ENCODE measurements around the gene NBAS. TPM values are rescaled to one million over a fixed set of nuclear protein-coding genes. Genes with fewer than 3 reads are reported as not detected.

NBAS gene
- total RNA-seq, 4 donors from 2014 or later: 22.8 to 32.0 (median 23.7) TPM

- Histone ChIP-seq H3K27me3 (no peaks in the 10 kb centered on the region), H3K9me3 (no peaks in the 10 kb centered on the region), H3K4me3 (peak overlapping the region; percentile 76 to 100 (median 86)), H3K27ac (peak overlapping the region; percentile 88 to 96 (median 94)), H3K36me3 (peaks cover 9 to 17% (median 10%) of the 10 kb centered on the region in 3 donors), H3K4me1 (peaks cover 7 to 33% (median 14%) of the 10 kb centered on the region in 3 donors)
- TF ChIP-seq POLR2A (IDR thresholded peaks at IDR 0.05): no peak
- TF ChIP-seq CTCF (IDR thresholded peaks at IDR 0.05): no peak
- intact Hi-C loops (cut with DNase I): no loop called here
- WGBS, 2 donors: 25 to 30% methylated on average over 4 of the region's 7 CpGs
- DNase-seq: no peak
These were observed 30.2 kb upstream of the NBAS start for GRCh38 chr2:15591373-15591691.

GRCh38 chr2:15588329-15588919 lies 27.3 kb upstream of the NBAS start:
- intact Hi-C loops (cut with DNase I): no loop called here
- H3K36me3 ChIP-seq: no peaks in the 10 kb centered on the region
- 14 to 31% methylated on average over 4 of the region's 4 CpGs for WGBS, 2 donors
- no peak overlapping the region for H3K27ac ChIP-seq
- peaks cover 7 to 18% (median 13%) of the 10 kb centered on the region in 3 donors for H3K4me1 ChIP-seq
- H3K4me3 ChIP-seq: no peak overlapping the region
- H3K9me3 ChIP-seq: no peaks in the 10 kb centered on the region
- H3K27me3 ChIP-seq: no peaks in the 10 kb centered on the region
- no peak for DNase-seq
- TF ChIP-seq POLR2A (IDR thresholded peaks at IDR 0.05) (no peak), CTCF (IDR thresholded peaks at IDR 0.05) (peak in 5 of 6 experiments; percentile 40 to 60 (median 49))

- Histone ChIP-seq H3K27ac (no peak overlapping the region), H3K4me3 (no peak overlapping the region), H3K27me3 (peaks cover 0 to 4% (median 0%) of the 10 kb centered on the region in 4 donors), H3K36me3 (no peaks in the 10 kb centered on the region), H3K4me1 (no peaks in the 10 kb centered on the region), H3K9me3 (no peaks in the 10 kb centered on the region)
- no peak for TF ChIP-seq POLR2A (IDR thresholded peaks at IDR 0.05)
- TF ChIP-seq CTCF (IDR thresholded peaks at IDR 0.05): no peak
- intact Hi-C loops (cut with DNase I): no loop called here
- DNase-seq: no peak
- 77 to 100% methylated on average over 1 to 2 of the region's 2 CpGs for WGBS, 2 donors
These were observed 23.8 kb upstream of the NBAS start for GRCh38 chr2:15584767-15585469.

GRCh38 chr2:15584316-15584715 lies 23.2 kb upstream of the NBAS start:
- Histone ChIP-seq H3K36me3 (no peaks in the 10 kb centered on the region), H3K4me1 (no peaks in the 10 kb centered on the region), H3K27me3 (peaks cover 0 to 4% (median 0%) of the 10 kb centered on the region in 4 donors), H3K9me3 (no peaks in the 10 kb centered on the region), H3K27ac (no peak overlapping the region), H3K4me3 (no peak overlapping the region)
- DNase-seq: no peak
- intact Hi-C loops (cut with DNase I): no loop called here
- TF ChIP-seq CTCF (IDR thresholded peaks at IDR 0.05): no peak
- no peak for TF ChIP-seq POLR2A (IDR thresholded peaks at IDR 0.05)

- no peak overlapping the region for H3K4me3 ChIP-seq
- no peak for TF ChIP-seq CTCF (IDR thresholded peaks at IDR 0.05)
- no peak for TF ChIP-seq POLR2A (IDR thresholded peaks at IDR 0.05)
- H3K27ac ChIP-seq: no peak overlapping the region
- H3K27me3 ChIP-seq: peaks cover 0 to 4% (median 0%) of the 10 kb centered on the region in 4 donors
- H3K4me1 ChIP-seq: no peaks in the 10 kb centered on the region
- intact Hi-C loops (cut with DNase I): no loop called here
- 67 to 100% methylated on average over 1 of the region's 1 CpG for WGBS, 2 donors
- H3K9me3 ChIP-seq: no peaks in the 10 kb centered on the region
- no peaks in the 10 kb centered on the region for H3K36me3 ChIP-seq
- no peak for DNase-seq
These were observed 22.7 kb upstream of the NBAS start for GRCh38 chr2:15583826-15584225.

Measured in esophagus squamous epithelium (tissue), 5 donors.